ENCODE results near the gene SCYL1.

The SCYL1 gene

GRCh38 chr11:65493367-65494176 lies 31.3 kb upstream of the SCYL1 start:
- DNase-seq, result no peak

- peak; percentile 64 for DNase-seq
These were observed 28.4 kb upstream of the SCYL1 start for GRCh38 chr11:65496304-65497140.

GRCh38 chr11:65497141-65498041 lies 27.5 kb upstream of the SCYL1 start:
- DNase-seq, result peak; percentile 98

GRCh38 chr11:65498042-65498726 lies 26.7 kb upstream of the SCYL1 start:
- DNase-seq, result peak; percentile 73

DNA sequence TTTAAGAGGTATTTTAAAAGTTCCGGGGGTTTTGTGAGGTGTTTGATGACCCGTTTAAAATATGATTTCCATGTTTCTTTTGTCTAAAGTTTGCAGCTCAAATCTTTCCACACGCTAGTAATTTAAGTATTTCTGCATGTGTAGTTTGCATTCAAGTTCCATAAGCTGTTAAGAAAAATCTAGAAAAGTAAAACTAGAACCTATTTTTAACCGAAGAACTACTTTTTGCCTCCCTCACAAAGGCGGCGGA lies 26.2 kb upstream of the SCYL1 start:
- DNase-seq, result no peak

DNA sequence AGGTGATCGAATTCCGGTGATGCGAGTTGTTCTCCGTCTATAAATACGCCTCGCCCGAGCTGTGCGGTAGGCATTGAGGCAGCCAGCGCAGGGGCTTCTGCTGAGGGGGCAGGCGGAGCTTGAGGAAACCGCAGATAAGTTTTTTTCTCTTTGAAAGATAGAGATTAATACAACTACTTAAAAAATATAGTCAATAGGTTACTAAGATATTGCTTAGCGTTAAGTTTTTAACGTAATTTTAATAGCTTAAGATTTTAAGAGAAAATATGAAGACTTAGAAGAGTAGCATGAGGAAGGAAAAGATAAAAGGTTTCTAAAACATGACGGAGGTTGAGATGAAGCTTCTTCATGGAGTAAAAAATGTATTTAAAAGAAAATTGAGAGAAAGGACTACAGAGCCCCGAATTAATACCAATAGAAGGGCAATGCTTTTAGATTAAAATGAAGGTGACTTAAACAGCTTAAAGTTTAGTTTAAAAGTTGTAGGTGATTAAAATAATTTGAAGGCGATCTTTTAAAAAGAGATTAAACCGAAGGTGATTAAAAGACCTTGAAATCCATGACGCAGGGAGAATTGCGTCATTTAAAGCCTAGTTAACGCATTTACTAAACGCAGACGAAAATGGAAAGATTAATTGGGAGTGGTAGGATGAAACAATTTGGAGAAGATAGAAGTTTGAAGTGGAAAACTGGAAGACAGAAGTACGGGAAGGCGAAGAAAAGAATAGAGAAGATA lies 25.7 kb upstream of the SCYL1 start, which contains the start of gene MALAT1:
MALAT1 (plus strand) TSS at position 69 of the 736 bp plus-strand sequence.
- peak; percentile 93 for DNase-seq

DNA sequence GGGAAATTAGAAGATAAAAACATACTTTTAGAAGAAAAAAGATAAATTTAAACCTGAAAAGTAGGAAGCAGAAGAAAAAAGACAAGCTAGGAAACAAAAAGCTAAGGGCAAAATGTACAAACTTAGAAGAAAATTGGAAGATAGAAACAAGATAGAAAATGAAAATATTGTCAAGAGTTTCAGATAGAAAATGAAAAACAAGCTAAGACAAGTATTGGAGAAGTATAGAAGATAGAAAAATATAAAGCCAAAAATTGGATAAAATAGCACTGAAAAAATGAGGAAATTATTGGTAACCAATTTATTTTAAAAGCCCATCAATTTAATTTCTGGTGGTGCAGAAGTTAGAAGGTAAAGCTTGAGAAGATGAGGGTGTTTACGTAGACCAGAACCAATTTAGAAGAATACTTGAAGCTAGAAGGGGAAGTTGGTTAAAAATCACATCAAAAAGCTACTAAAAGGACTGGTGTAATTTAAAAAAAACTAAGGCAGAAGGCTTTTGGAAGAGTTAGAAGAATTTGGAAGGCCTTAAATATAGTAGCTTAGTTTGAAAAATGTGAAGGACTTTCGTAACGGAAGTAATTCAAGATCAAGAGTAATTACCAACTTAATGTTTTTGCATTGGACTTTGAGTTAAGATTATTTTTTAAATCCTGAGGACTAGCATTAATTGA lies 25.0 kb upstream of the SCYL1 start:
- DNase-seq, result no peak

DNA sequence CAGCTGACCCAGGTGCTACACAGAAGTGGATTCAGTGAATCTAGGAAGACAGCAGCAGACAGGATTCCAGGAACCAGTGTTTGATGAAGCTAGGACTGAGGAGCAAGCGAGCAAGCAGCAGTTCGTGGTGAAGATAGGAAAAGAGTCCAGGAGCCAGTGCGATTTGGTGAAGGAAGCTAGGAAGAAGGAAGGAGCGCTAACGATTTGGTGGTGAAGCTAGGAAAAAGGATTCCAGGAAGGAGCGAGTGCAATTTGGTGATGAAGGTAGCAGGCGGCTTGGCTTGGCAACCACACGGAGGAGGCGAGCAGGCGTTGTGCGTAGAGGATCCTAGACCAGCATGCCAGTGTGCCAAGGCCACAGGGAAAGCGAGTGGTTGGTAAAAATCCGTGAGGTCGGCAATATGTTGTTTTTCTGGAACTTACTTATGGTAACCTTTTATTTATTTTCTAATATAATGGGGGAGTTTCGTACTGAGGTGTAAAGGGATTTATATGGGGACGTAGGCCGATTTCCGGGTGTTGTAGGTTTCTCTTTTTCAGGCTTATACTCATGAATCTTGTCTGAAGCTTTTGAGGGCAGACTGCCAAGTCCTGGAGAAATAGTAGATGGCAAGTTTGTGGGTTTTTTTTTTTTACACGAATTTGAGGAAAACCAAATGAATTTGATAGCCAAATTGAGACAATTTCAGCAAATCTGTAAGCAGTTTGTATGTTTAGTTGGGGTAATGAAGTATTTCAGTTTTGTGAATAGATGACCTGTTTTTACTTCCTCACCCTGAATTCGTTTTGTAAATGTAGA lies 24.3 kb upstream of the SCYL1 start:
- no peak for DNase-seq

GRCh38 chr11:65501186-65501471 lies 23.8 kb upstream of the SCYL1 start:
- DNase-seq, result no peak

DNA sequence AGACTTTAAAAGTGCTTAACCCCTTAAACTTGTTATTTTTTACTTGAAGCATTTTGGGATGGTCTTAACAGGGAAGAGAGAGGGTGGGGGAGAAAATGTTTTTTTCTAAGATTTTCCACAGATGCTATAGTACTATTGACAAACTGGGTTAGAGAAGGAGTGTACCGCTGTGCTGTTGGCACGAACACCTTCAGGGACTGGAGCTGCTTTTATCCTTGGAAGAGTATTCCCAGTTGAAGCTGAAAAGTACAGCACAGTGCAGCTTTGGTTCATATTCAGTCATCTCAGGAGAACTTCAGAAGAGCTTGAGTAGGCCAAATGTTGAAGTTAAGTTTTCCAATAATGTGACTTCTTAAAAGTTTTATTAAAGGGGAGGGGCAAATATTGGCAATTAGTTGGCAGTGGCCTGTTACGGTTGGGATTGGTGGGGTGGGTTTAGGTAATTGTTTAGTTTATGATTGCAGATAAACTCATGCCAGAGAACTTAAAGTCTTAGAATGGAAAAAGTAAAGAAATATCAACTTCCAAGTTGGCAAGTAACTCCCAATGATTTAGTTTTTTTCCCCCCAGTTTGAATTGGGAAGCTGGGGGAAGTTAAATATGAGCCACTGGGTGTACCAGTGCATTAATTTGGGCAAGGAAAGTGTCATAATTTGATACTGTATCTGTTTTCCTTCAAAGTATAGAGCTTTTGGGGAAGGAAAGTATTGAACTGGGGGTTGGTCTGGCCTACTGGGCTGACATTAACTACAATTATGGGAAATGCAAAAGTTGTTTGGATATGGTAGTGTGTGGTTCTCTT lies 23.2 kb upstream of the SCYL1 start:
- no peak for DNase-seq

DNA sequence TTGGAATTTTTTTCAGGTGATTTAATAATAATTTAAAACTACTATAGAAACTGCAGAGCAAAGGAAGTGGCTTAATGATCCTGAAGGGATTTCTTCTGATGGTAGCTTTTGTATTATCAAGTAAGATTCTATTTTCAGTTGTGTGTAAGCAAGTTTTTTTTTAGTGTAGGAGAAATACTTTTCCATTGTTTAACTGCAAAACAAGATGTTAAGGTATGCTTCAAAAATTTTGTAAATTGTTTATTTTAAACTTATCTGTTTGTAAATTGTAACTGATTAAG lies 22.7 kb upstream of the SCYL1 start:
- no peak for DNase-seq

- DNase-seq, result no peak
These were observed 22.1 kb upstream of the SCYL1 start for GRCh38 chr11:65502555-65503367.

GRCh38 chr11:65503368-65503948 lies 21.4 kb upstream of the SCYL1 start:
- DNase-seq, result no peak

- DNase-seq, result no peak
These were observed 20.8 kb upstream of the SCYL1 start for GRCh38 chr11:65503949-65504673.

DNA sequence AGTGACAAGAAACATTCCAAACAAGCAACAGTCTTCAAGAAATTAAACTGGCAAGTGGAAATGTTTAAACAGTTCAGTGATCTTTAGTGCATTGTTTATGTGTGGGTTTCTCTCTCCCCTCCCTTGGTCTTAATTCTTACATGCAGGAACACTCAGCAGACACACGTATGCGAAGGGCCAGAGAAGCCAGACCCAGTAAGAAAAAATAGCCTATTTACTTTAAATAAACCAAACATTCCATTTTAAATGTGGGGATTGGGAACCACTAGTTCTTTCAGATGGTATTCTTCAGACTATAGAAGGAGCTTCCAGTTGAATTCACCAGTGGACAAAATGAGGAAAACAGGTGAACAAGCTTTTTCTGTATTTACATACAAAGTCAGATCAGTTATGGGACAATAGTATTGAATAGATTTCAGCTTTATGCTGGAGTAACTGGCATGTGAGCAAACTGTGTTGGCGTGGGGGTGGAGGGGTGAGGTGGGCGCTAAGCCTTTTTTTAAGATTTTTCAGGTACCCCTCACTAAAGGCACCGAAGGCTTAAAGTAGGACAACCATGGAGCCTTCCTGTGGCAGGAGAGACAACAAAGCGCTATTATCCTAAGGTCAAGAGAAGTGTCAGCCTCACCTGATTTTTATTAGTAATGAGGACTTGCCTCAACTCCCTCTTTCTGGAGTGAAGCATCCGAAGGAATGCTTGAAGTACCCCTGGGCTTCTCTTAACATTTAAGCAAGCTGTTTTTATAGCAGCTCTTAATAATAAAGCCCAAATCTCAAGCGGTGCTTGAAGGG lies 20.0 kb upstream of the SCYL1 start:
- no peak for DNase-seq

DNA sequence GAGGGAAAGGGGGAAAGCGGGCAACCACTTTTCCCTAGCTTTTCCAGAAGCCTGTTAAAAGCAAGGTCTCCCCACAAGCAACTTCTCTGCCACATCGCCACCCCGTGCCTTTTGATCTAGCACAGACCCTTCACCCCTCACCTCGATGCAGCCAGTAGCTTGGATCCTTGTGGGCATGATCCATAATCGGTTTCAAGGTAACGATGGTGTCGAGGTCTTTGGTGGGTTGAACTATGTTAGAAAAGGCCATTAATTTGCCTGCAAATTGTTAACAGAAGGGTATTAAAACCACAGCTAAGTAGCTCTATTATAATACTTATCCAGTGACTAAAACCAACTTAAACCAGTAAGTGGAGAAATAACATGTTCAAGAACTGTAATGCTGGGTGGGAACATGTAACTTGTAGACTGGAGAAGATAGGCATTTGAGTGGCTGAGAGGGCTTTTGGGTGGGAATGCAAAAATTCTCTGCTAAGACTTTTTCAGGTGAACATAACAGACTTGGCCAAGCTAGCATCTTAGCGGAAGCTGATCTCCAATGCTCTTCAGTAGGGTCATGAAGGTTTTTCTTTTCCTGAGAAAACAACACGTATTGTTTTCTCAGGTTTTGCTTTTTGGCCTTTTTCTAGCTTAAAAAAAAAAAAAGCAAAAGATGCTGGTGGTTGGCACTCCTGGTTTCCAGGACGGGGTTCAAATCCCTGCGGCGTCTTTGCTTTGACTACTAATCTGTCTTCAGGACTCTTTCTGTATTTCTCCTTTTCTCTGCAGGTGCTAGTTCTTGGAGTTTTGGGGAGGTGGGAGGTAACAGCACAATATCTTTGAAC lies 19.2 kb upstream of the SCYL1 start:
- no peak for DNase-seq

Measured in NCI-H1092 (cell line).